ENCODE measurements around the gene SPOCD1.

The SPOCD1 gene

GRCh38 chr1:31781138-31781755, 34.6 kb downstream of the SPOCD1 start:
- TF ChIP-seq GATA2 (IDR thresholded peaks at IDR 0.05; ENCODE audit: low read depth, low read length) (peak; percentile 84), GATA3 (IDR thresholded peaks at IDR 0.05; ENCODE audit: low read depth, low read length) (no peak)

DNA sequence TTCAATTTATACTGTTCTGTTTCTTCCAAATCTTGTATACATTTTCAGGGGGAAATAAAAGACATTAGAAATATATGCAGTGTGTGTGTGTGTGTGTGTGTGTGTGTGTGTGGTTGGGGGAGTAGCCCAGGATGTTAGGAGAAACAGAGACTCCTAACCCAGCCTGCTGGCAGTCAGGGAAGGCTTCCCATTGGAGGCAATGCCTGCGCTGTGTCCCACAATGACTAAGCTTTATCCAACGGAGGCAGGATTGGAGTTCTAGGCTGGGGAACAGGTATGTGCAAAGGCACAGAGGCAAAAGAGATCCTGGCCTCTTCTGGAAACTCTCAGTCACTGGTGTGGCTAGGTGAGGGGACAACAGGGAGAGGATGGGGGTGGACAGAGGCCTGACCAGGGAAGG, 35.2 kb downstream of the SPOCD1 start:
- TF ChIP-seq GATA2 (IDR thresholded peaks at IDR 0.05; ENCODE audit: low read depth, low read length) (no peak), GATA3 (IDR thresholded peaks at IDR 0.05; ENCODE audit: low read depth, low read length) (no peak)

DNA sequence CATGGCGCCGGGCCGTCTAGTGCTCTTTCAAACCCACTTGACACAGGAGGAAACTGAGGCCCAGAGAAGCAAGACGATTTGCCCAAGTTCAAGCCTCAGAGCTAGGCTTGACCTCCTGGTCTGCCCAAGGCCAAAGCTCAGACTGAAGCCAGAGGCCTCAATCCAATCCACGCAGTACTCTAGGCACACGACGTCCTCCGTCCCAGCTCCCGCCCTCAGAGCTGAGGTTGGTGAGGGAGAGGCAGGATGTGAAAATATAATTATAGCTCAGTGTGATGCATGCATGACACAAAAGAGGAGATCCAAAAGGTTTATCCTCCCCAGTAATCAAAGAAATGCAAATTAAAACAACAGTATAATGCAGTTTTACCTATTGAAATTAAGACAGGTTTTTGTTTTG, 36.1 kb downstream of the SPOCD1 start:
- TF ChIP-seq GATA3 (IDR thresholded peaks at IDR 0.05; ENCODE audit: low read depth, low read length), result no peak
- TF ChIP-seq GATA2 (IDR thresholded peaks at IDR 0.05; ENCODE audit: low read depth, low read length), result no peak

DNA sequence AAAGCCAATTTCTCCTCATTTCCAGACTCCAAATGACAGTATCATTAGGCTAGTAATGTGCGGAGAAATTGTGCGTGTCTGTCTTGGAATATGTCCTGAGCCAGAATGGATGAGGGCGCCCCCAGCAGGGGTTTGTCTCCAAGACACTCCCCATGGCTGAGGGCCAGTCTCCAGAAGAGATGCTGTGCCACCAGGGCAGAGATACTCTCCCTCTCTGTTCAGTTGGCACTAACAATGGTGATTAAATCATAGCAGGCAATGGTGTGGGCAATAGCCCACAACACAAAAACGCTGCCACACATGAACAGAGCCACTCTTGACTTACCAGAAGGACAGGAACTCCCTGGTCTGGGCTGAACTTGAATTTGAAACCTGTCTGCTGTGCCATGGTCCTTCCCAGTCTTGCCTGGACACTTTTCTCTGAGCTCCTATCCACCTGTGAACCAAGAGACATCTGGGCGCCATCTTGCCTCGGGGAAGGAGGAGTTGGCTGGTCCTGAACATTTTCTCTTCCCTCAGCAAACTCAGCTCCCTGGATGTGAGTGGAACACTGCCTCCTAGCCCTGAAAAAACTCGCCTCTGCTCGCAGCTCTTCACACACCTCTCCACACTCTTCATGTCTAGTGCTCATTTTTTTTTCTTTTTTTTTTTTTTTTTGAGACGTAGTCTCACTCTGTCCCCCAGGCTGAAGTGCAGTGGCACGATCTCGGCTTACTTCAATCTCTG, 36.9 kb downstream of the SPOCD1 start:
- no peak for TF ChIP-seq GATA3 (IDR thresholded peaks at IDR 0.05; ENCODE audit: low read depth, low read length)

DNA sequence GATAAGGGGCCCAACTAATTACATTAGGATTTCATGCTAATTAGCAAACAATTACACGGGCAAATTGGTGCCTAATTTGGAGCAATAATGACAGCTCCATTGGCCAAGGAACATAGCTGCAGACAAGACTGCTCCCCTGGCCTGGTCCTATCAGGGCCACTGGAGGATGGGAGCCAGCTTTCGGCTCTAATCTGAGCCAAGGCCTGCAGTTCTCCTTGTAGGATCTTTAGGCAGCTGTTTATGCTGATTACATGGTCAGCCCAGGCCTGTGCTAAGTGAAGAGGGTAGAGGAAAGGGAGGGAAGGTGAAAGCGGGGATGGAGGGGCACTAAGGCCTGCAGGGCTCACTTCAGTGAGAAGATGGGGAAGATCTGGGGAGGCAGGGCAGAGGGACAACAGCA, 39.3 kb downstream of the SPOCD1 start:
- no peak for TF ChIP-seq GATA2 (IDR thresholded peaks at IDR 0.05; ENCODE audit: low read depth, low read length)
- no peak for TF ChIP-seq GATA3 (IDR thresholded peaks at IDR 0.05; ENCODE audit: low read depth, low read length)

DNA sequence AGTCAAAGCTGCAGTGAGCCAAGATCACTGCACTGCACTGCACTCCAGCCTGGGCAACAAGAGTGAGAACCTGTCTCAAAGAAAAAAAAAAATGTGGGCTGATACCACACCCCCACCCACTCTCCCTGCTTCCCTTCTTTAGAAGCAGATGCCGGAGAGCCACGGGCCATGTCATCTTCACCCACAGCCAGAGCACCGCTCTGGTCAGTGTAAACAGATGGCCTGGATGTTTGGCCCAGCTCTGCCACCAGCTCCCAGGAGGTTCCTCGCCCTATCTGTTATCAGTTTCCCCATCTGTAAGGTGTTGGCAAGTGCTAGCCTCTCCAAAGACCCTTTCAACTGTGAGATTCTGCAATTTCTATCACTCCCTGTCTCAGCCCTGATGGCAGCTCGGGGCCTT, 39.8 kb downstream of the SPOCD1 start:
- peak; percentile 95 for TF ChIP-seq GATA2 (IDR thresholded peaks at IDR 0.05; ENCODE audit: low read depth, low read length)
- TF ChIP-seq GATA3 (IDR thresholded peaks at IDR 0.05; ENCODE audit: low read depth, low read length), result peak; percentile 76

- TF ChIP-seq GATA2 (IDR thresholded peaks at IDR 0.05; ENCODE audit: low read depth, low read length) (no peak), GATA3 (IDR thresholded peaks at IDR 0.05; ENCODE audit: low read depth, low read length) (no peak)
Observed at GRCh38 chr1:31775210-31775999, 40.4 kb downstream of the SPOCD1 start.

DNA sequence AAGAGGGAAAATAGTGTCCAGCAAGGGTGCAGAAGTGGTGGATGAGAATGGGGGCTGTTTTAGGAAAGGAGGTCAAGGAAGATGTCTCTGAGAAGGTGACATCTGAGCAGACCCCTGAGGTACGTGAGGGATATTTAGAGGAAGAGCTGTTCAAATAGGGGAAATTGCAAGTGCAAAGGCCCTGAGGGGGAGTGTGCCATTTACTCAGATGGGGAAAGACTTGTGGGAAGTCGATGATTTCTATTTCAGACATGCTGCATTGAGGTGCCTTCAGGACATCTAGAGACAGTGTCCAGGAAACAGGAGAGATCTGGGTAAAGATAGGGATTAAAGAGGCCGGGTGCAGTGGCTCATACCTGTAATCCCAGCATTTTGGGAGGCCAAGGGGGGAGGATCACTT, 41.3 kb downstream of the SPOCD1 start:
- peak; percentile 43 for TF ChIP-seq GATA2 (IDR thresholded peaks at IDR 0.05; ENCODE audit: low read depth, low read length)
- TF ChIP-seq GATA3 (IDR thresholded peaks at IDR 0.05; ENCODE audit: low read depth, low read length), result no peak

- TF ChIP-seq GATA3 (IDR thresholded peaks at IDR 0.05; ENCODE audit: low read depth, low read length) (no peak), GATA2 (IDR thresholded peaks at IDR 0.05; ENCODE audit: low read depth, low read length) (no peak)
Observed at GRCh38 chr1:31773861-31774260, 42.0 kb downstream of the SPOCD1 start.

GRCh38 chr1:31772669-31773248, 43.1 kb downstream of the SPOCD1 start:
- TF ChIP-seq GATA3 (IDR thresholded peaks at IDR 0.05; ENCODE audit: low read depth, low read length) (no peak), GATA2 (IDR thresholded peaks at IDR 0.05; ENCODE audit: low read depth, low read length) (no peak)

- no peak for TF ChIP-seq GATA3 (IDR thresholded peaks at IDR 0.05; ENCODE audit: low read depth, low read length)
Observed at GRCh38 chr1:31771891-31772668, 43.7 kb downstream of the SPOCD1 start.

- TF ChIP-seq GATA2 (IDR thresholded peaks at IDR 0.05; ENCODE audit: low read depth, low read length) (peak; percentile 84), GATA3 (IDR thresholded peaks at IDR 0.05; ENCODE audit: low read depth, low read length) (no peak)
Observed at GRCh38 chr1:31769720-31770390, 46.0 kb downstream of the SPOCD1 start.

Data from SH-SY5Y (cell line).